ENCODE measurements around the gene COL5A2.
A peak's percentile ranks its signal among the peaks of the same experiment; 100 is the strongest.

Gene COL5A2

GRCh38 chr2:189088591-189089205 is 90.9 kb downstream of the COL5A2 start:
- no peak overlapping the region for H3K4me3 ChIP-seq (ENCODE audit: low read depth, low read length)
- peak; percentile 31 for DNase-seq (ENCODE audit: low read depth)
- no peak for TF ChIP-seq CTCF (IDR thresholded peaks at IDR 0.05; ENCODE audit: control insufficient read depth, extremely low read depth, insufficient read depth)

GRCh38 chr2:189086710-189087109 is 92.9 kb downstream of the COL5A2 start:
- TF ChIP-seq CTCF (IDR thresholded peaks at IDR 0.05; ENCODE audit: control insufficient read depth, extremely low read depth, insufficient read depth): no peak
- H3K4me3 ChIP-seq (ENCODE audit: low read depth, low read length): no peak overlapping the region
- no peak for DNase-seq (ENCODE audit: low read depth)

- H3K4me3 ChIP-seq (ENCODE audit: low read depth, low read length): no peak overlapping the region
- no peak for DNase-seq (ENCODE audit: low read depth)
- no peak for TF ChIP-seq CTCF (IDR thresholded peaks at IDR 0.05; ENCODE audit: control insufficient read depth, extremely low read depth, insufficient read depth)
Observed at GRCh38 chr2:189086250-189086649, 93.3 kb downstream of the COL5A2 start.

GRCh38 chr2:189083606-189084005 is 96.0 kb downstream of the COL5A2 start:
- H3K4me3 ChIP-seq (ENCODE audit: low read depth, low read length): no peak overlapping the region
- no peak for TF ChIP-seq CTCF (IDR thresholded peaks at IDR 0.05; ENCODE audit: control insufficient read depth, extremely low read depth, insufficient read depth)

GRCh38 chr2:189083106-189083505 is 96.5 kb downstream of the COL5A2 start:
- H3K4me3 ChIP-seq (ENCODE audit: low read depth, low read length): no peak overlapping the region
- no peak for TF ChIP-seq CTCF (IDR thresholded peaks at IDR 0.05; ENCODE audit: control insufficient read depth, extremely low read depth, insufficient read depth)
- no peak for DNase-seq (ENCODE audit: low read depth)

More at GRCh38 chr2:189083606-189084005, 96.0 kb downstream of the COL5A2 start:
- DNase-seq (ENCODE audit: low read depth): no peak

GRCh38 chr2:189082376-189082975 is 97.1 kb downstream of the COL5A2 start:
- no peak overlapping the region for H3K4me3 ChIP-seq (ENCODE audit: low read depth, low read length)
- DNase-seq (ENCODE audit: low read depth): no peak
- TF ChIP-seq CTCF (IDR thresholded peaks at IDR 0.05; ENCODE audit: control insufficient read depth, extremely low read depth, insufficient read depth): no peak

GRCh38 chr2:189076572-189076971 is 103.0 kb downstream of the COL5A2 start:
- TF ChIP-seq CTCF (IDR thresholded peaks at IDR 0.05; ENCODE audit: control insufficient read depth, extremely low read depth, insufficient read depth): no peak
- DNase-seq (ENCODE audit: low read depth): no peak
- H3K4me3 ChIP-seq (ENCODE audit: low read depth, low read length): no peak overlapping the region
